EL (cell line): ENCODE results near the gene JAK2.
"Not testable (repeated sequence)": the region's sequence is repeated elsewhere in the genome, so short reads cannot be mapped to it uniquely, and the experiment has no call there.

Experiments
- DNase-seq: peaks from one replicate; pipeline ENCODE4 v3.0.0-alpha.2; 2016

Gene JAK2

DNA sequence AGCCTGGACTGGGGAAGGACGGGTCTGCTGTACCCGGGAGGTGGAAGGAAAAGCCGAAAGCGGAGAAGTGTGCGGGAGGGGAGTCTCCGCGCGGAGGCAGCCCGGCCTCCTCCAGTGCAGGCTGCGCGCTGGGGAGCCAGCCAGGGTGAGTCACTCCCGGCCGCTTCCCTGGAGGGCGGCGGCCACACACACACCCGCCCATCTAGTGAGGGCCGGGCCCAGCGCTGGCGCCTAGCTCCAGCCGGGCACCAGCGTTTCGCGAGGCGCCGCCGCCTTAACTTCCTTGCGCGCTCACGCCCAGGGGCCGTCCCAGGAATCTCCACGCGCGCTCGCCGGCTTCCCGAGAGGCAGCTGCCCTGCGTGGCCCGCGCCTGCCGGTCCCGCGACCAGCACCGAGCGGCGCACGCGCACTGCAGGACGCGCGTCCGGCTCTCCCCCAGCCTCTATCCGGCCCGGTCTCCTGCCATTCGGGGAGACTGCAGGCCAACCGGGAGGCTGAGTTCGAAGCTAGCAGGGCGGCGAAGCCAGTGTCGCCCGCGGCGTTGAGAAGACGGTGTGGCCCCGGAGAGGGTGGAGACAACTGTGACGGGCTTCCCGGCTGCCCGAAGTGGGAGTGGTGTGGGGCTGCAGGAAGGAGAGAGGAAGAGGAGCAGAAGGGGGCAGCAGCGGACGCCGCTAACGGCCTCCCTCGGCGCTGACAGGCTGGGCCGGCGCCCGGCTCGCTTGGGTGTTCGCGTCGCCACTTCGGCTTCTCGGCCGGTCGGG lies at the start of gene JAK2:
Gene JAK2, plus strand, starts transcription at position 652 of the 765 bp plus-strand sequence. CDS start 36,716 bp downstream, outside the sequence.
- peak; percentile 96 for DNase-seq

DNA sequence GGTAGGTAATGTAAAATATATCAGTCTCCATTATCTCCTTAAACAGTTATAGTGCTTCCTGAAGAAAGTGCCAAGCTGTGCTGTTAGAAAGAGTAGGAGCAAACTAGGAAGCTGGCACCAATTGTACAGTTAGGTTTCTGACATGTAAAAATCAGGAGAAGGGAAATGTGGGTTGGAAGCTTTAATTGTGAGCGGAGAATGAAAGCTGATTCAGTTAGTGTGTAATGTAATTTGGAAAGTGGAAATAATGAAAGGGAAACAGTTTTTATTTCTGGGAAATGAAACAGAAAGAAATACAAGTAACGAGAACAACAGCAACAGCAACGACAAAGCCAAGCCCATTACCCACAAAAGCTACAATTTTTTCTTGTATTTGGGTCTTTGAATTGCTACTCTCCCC lies 48.8 kb upstream of the JAK2 start:
- DNase-seq, result no peak

- no peak for DNase-seq
Measured at GRCh38 chr9:4936823-4937222, 48.2 kb upstream of the JAK2 start.

GRCh38 chr9:4937446-4937845 lies 47.6 kb upstream of the JAK2 start:
- no peak for DNase-seq

GRCh38 chr9:4938496-4938895 lies 46.6 kb upstream of the JAK2 start:
- DNase-seq, result no peak

- no peak for DNase-seq
Measured at GRCh38 chr9:4939118-4939561, 45.9 kb upstream of the JAK2 start.

DNA sequence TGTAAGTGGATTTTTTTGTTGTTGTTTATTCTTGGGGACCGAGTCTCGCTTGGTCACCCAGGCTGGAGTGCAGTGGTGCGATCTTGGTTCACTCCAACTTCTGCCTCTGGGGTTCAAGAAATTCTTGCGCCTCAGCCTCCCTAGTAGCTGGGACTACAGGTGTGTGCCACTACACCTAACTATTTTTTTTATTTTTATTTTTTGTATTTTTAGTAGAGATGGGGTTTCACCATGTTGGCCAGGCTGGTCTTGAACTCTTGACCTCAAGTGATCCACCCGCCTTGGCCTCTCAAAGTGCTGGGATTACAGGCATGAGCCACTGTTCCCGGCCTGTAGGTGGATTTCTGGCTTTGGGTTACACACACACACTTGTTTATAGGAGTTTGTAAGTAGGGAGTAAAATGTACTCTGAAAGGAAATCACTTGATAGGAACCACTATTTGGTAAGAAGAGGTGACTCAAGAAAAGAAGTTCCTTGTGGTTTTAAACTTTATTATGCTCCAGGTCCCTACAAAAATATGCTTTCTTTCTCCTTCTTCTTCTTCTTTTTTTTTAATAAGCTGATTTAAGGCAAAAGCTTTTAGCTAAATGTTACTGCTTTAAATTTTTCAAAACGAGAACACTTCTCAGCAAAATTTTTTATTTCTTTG lies 42.9 kb upstream of the JAK2 start:
- not testable (repeated sequence) for DNase-seq

DNA sequence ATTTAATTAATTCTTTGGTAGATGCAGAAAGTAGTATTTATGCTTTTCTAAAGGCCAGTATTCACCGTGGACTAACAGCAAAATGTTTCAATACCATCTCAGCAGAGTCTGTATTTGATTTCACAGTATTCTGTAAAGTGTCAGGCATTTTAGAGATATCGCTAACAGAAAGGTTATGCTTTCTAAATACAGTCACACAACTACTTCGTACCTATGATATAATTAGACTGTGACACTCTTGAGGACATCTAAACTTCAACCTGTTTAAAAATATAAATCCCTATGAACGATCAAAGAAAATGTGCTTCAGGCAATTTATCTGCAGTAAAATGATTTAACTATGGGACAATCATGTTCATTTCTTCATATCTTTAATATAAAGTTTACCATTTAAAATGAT lies 41.7 kb upstream of the JAK2 start:
- DNase-seq, result no peak

- DNase-seq, result not testable (repeated sequence)
Measured at GRCh38 chr9:4944431-4945211, 40.5 kb upstream of the JAK2 start.

DNA sequence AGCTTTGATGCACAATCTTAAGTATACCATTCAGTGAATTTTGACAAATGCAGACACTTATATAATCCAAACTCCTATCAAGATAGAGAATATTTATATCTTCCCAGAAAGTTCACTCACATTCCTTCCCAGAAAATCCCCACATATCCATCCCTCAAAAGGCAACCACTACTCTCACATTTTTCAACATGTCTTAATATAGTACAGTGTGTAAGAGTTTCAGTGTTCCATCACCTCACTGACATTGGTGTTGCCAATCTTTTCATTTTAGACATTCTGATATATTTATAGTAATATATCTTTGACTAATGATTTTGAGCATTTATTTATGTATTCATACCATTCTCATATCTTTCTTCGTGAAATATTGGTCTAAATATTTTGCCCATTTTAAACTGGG lies 38.1 kb upstream of the JAK2 start:
- no peak for DNase-seq

GRCh38 chr9:4955836-4956235 lies 29.2 kb upstream of the JAK2 start:
- DNase-seq, result peak; percentile 51

- no peak for DNase-seq
Measured at GRCh38 chr9:4959031-4959430, 26.0 kb upstream of the JAK2 start.

DNA sequence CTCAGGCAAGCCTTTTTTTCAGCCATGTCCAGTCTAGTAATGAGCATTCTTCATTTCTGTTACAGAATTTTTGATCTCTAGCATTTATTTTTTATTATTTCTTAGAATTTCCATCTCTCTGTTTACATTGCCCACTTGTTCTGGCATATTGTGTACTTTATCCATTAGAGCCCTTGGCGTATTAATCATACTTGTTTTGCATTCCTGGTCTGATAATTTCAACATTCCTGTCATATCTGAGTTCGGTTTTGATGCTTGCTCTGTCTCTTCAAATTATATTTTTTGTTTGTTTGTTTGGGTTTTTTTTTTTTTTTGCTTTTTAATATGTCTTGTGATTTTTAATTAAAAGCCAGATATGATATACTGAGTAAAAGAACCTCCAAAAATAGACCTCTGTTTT lies 23.0 kb upstream of the JAK2 start:
- DNase-seq, result peak; percentile 43

GRCh38 chr9:4964540-4964939 lies 20.5 kb upstream of the JAK2 start:
- DNase-seq, result no peak

- no peak for DNase-seq
Measured at GRCh38 chr9:4965174-4965821, 19.8 kb upstream of the JAK2 start.

DNA sequence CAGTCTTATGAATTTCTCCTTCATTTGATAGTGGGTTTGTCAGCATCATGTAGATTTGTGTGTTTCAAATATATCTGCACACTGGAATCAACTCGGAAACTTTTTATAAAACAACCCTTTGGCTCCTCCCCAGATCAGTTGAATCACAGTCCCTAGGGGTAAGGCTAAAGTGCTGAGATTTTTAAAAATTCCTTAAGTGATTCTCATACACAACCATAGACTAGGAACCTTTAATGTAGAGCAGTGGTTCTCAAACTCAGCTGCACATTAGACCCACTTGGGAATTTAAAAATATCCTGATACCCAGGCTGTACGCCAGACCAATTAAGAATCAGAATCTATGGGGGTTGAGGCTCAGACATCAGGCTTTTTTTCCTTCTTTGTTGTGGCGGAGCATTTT lies 17.5 kb upstream of the JAK2 start:
- peak; percentile 31 for DNase-seq

- DNase-seq, result no peak
Measured at GRCh38 chr9:4969130-4969529, 15.9 kb upstream of the JAK2 start.

DNA sequence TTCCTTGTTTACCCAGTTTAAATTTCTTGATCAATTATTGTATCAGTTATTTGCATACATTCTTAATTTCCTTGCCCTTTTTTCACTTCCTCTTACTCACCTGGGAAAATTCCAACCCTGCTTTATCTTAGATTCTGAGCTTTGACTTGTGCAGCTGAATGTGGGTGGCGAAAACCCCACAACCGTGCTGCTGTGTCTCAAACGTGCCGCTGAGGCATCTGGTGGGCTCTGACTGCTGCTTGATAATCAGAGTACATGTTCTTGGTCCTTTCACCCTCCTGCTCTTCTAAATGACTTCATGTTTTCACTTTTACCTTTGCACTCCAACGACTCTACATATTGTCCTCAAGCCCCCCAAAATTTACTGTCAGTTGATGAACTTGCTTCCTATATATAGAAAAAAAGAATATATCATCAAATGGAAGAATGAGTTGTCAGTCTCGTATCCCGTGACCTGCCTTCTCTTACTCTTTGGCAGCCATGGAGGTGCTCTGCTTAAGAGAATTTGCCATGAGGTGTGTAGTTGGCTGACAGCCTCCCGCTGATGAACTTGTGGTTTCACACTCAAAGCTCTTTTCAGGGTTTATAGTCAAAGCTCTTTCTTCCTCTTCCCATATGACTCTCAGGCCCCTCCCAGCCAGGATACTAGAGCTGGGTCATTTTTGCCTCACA lies 14.0 kb upstream of the JAK2 start:
- no peak for DNase-seq

GRCh38 chr9:4973246-4973645 lies 11.8 kb upstream of the JAK2 start:
- DNase-seq, result no peak

GRCh38 chr9:4973902-4974301 lies 11.2 kb upstream of the JAK2 start:
- no peak for DNase-seq

GRCh38 chr9:4979239-4979638 lies 5.8 kb upstream of the JAK2 start:
- peak; percentile 33 for DNase-seq

DNA sequence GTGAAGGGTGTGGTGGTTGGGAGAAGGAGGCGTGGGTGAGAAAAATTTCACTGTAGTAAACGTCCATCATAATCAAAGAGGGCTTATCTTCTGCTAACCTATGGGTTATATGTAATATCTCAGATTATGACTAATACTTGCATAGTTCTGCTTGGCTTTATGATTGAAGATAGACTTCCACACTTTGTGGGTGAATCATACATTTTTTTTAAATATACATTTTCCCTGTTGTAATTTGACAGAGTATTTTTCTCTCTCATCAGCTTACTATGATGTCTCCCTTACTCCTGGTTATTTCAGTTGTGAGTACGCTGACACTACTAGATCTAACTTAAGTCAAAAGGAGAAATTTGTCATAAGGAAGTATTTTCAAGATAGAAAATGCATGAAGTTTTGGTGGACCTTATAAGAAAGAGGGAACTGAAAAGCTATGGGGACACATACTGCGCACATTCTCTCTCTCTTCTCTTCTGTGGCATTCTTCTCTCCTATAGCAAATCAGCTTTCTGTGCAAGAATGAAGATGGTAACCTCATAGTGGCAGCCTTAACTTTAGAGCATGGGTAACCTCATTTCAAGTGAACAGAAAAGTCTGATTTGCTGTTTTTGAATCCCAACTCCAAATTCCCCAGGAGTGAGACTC lies 4.9 kb upstream of the JAK2 start:
- DNase-seq, result peak; percentile 31
